Measurements from ENCODE around the gene HENMT1.

Gene HENMT1

GRCh38 chr1:108624069-108624468 is 36.8 kb downstream of the HENMT1 start:
- DNase-seq: no peak

- no peak for DNase-seq
These were observed 43.2 kb downstream of the HENMT1 start for GRCh38 chr1:108617724-108618056.

GRCh38 chr1:108617008-108617723 is 43.7 kb downstream of the HENMT1 start:
- DNase-seq: no peak

GRCh38 chr1:108615544-108615943 is 45.3 kb downstream of the HENMT1 start:
- DNase-seq: no peak

- no peak for DNase-seq
These were observed 48.4 kb downstream of the HENMT1 start for GRCh38 chr1:108612496-108612895.

GRCh38 chr1:108611984-108612383 is 48.9 kb downstream of the HENMT1 start:
- no peak for DNase-seq

GRCh38 chr1:108610073-108610472 is 50.8 kb downstream of the HENMT1 start:
- peak; percentile 85 for DNase-seq

GRCh38 chr1:108609483-108610049 is 51.3 kb downstream of the HENMT1 start:
- DNase-seq: peak; percentile 50

- no peak for DNase-seq
These were observed 54.4 kb downstream of the HENMT1 start for GRCh38 chr1:108606478-108606877.

- DNase-seq: no peak
These were observed 55.3 kb downstream of the HENMT1 start for GRCh38 chr1:108605633-108606032.

- DNase-seq: no peak
These were observed 59.0 kb downstream of the HENMT1 start for GRCh38 chr1:108601708-108602410.

- no peak for DNase-seq
These were observed 60.4 kb downstream of the HENMT1 start for GRCh38 chr1:108600504-108600903.

- no peak for DNase-seq
These were observed 62.6 kb downstream of the HENMT1 start for GRCh38 chr1:108598340-108598739.
